Kidney (tissue), 14 donors: Measurements from ENCODE around the gene RGS2. TPM values are rescaled to one million over a fixed set of nuclear protein-coding genes. Genes with fewer than 3 reads are reported as not detected.

ENCODE experiments used
- DNase-seq, 5 donors: peaks; one replicate each; pipeline ENCODE4 v3.0.0-alpha.2; 2013 to 2020
- FAIRE-seq: peaks from 2 replicates; lab custom pipeline; 2012; peaks lifted over from hg19 to GRCh38; lab: Jason Lieb, UNC
- H3K27ac ChIP-seq, 2 donors: one replicate each; pipeline ENCODE4 v1.7.0; 2013; ENCODE audit warnings: low read depth in 2 of 2, low read length in 2 of 2, inconsistent platforms in 1 of 2
- H3K27me3 ChIP-seq: one replicate; pipeline ENCODE4 v1.7.1; 2013; ENCODE audit warnings: low read length, inconsistent platforms; ENCODE audit not compliant: control insufficient read depth, insufficient read depth
- H3K36me3 ChIP-seq, 3 donors: one replicate each; pipeline versions ENCODE4 v1.7.0 to v1.7.1; 2013; ENCODE audit warnings: low read length in 3 of 3, control low read depth in 1 of 3, inconsistent platforms in 1 of 3; ENCODE audit not compliant: insufficient read depth in 3 of 3, control insufficient read depth in 2 of 3
- H3K4me1 ChIP-seq, 3 donors: one replicate each; pipeline versions ENCODE4 v1.7.0 to v1.7.1; 2013; ENCODE audit warnings: low read length in 3 of 3, inconsistent platforms in 1 of 3, low read depth in 1 of 3; ENCODE audit not compliant: control insufficient read depth in 2 of 3, insufficient read depth in 2 of 3
- H3K4me3 ChIP-seq, 3 donors: one replicate each; pipeline versions ENCODE4 v1.7.0 to v1.8.1; 2013; ENCODE audit warnings: low read length in 3 of 3, control low read depth in 1 of 3, inconsistent platforms in 1 of 3
- H3K9ac ChIP-seq, 3 donors: one replicate each; pipeline versions ENCODE4 v1.7.0 to v1.7.1; 2013; ENCODE audit warnings: low read length in 3 of 3, control low read depth in 1 of 3, inconsistent platforms in 1 of 3
- H3K9me3 ChIP-seq, 3 donors: one replicate each; pipeline versions ENCODE4 v1.7.0 to v1.7.1; 2013; ENCODE audit warnings: low read length in 3 of 3, control low read depth in 1 of 3, inconsistent platforms in 1 of 3; ENCODE audit not compliant: control insufficient read depth in 2 of 3, insufficient read depth in 1 of 3
- intact Hi-C: fragments of 100-400 bp; cut with DNase I; formaldehyde crosslinking; loops from one replicate; pipeline ENCODE4 v1.11.1; 2022
- polyA plus RNA-seq: library from polyadenylated mRNA; stranded (reverse); fragments of 350-450 nt; fragmentation: Illumina TruSeq; extraction: RNeasy Lipid Tissue Mini Kit (QIAGEN cat#74804); gene quantifications from one replicate; pipeline ENCODE4 v1.2.3, GENCODE V29; 2014; ENCODE audit warnings: low read depth, low replicate concordance; ENCODE audit not compliant: insufficient read depth
- total RNA-seq: library from RNA; stranded (reverse); fragmentation: NEBNext Ultra II Directional; extraction: Animal tissue kit (Norgen Biotek cat#: 25700); gene quantifications from one replicate; pipeline ENCODE4 v1.2.1, GENCODE V29; 2021
- TF ChIP-seq, protein P1 (sequence below): IDR thresholded peaks from 3 replicates; pipeline ENCODE4 v1.5.1; 2012; ENCODE audit warnings: mild to moderate bottlenecking, moderate library complexity, borderline replicate concordance; ENCODE audit not compliant: insufficient read depth; ENCODE audit errors: extremely low read depth
- donor health status: control.
- donor health status: control.
- donor health status: control.
- donor health status: control.
- donor health status: control.
- donor health status: DM: yes; HTN: yes; CAD: no.
- donor health status: Normal renal cell carcinoma (clear cell type).

The RGS2 gene
- total and polyA plus RNA-seq, 2 donors from 2014 or later: 51.2 to 85.1 TPM

DNA sequence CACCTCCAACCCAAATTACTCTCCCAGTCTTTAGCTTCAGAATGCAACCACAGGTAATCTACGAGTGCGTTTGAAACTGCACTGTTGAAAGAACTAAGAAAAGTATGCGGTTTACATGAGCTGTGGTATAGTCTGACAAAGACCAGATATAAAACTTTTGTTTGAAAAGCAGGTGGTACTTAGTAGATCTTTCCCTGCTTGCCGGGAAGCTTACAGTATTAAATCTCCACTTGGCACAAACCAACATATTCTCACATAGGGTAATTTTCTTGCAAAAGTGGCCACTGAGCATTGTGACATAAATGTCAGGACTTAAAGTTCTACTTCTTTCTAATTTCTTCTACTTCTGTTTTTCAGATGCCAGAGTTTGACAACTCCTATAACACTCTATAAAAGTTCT is 8.4 kb downstream of the RGS2 start:
- Histone ChIP-seq H3K27me3 (no peaks in the 10 kb centered on the region), H3K27ac (no peak overlapping the region), H3K9me3 (no peaks in the 10 kb centered on the region), H3K36me3 (no peaks in the 10 kb centered on the region), H3K4me3 (no peak overlapping the region), H3K9ac (no peak overlapping the region), H3K4me1 (no peaks in the 10 kb centered on the region)
- intact Hi-C loops: no loop called here
- DNase-seq (no peak), FAIRE-seq (no peak)
- TF ChIP-seq, protein P1, sequence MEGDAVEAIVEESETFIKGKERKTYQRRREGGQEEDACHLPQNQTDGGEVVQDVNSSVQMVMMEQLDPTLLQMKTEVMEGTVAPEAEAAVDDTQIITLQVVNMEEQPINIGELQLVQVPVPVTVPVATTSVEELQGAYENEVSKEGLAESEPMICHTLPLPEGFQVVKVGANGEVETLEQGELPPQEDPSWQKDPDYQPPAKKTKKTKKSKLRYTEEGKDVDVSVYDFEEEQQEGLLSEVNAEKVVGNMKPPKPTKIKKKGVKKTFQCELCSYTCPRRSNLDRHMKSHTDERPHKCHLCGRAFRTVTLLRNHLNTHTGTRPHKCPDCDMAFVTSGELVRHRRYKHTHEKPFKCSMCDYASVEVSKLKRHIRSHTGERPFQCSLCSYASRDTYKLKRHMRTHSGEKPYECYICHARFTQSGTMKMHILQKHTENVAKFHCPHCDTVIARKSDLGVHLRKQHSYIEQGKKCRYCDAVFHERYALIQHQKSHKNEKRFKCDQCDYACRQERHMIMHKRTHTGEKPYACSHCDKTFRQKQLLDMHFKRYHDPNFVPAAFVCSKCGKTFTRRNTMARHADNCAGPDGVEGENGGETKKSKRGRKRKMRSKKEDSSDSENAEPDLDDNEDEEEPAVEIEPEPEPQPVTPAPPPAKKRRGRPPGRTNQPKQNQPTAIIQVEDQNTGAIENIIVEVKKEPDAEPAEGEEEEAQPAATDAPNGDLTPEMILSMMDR: no peak

DNA sequence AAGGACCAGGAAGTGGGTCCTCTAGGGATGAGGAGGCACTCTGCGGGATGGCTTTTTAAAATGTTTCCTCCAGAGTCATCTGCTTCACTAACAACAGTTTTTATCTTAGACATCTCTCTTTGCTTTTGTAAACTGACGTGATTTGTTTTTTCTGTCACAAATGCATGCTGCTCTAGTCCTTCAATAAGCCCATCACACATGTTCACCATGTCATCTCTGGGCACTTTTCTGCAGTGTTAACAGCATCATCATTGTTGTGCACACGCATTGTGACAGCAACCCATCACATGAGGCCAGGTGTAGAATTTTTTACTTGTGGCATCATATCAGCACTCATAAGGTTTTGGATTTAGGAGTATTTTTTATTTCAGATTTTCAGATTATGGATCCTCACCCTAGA is 12.5 kb downstream of the RGS2 start:
- TF ChIP-seq, protein P1: no peak
- Histone ChIP-seq H3K4me1 (no peaks in the 10 kb centered on the region), H3K4me3 (no peak overlapping the region), H3K36me3 (no peaks in the 10 kb centered on the region), H3K27me3 (no peaks in the 10 kb centered on the region), H3K9me3 (no peaks in the 10 kb centered on the region), H3K27ac (no peak overlapping the region), H3K9ac (no peak overlapping the region)
- FAIRE-seq (no peak), DNase-seq (no peak)
- intact Hi-C loops: no loop called here

DNA sequence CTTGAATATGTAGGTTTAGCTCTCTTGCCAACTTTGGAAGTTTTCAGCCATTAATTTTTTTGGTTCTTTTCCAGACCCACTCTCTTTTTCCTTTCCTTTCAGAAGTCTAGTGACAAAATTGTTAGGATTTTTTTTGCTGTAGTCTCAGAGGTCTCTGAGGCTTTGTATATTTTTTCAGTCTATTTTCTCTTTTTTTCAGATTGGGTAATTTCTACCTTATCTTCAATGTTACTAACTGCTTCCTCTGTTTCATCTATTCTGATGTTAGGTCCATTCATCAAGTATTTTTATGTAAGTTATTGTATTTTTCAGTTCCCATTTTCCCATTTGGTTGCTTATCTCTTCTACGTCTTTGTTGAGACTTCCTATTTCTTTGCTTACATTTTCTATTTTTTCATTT is 15.7 kb downstream of the RGS2 start:
- no peak overlapping the region for H3K27ac ChIP-seq
- no peaks in the 10 kb centered on the region for H3K36me3 ChIP-seq
- peaks cover 0 to 9% (median 0%) of the 10 kb centered on the region in 3 donors for H3K4me1 ChIP-seq
- no peaks in the 10 kb centered on the region for H3K9me3 ChIP-seq
- TF ChIP-seq, protein P1: no peak
- intact Hi-C loops: no loop called here
- no peak for DNase-seq
- H3K4me3 ChIP-seq: no peak overlapping the region
- peak; percentile 79 for FAIRE-seq
- H3K9ac ChIP-seq: no peak overlapping the region
- H3K27me3 ChIP-seq: no peaks in the 10 kb centered on the region
